Astrocyte of the spinal cord (primary cell): ENCODE measurements around the gene NXPE3.

Experiments used
- DNase-seq: peaks from one replicate; pipeline ENCODE4 v3.0.0; 2011; ENCODE audit warnings: low read depth, low spot score
- H3K4me3 ChIP-seq: 2 replicates; pipeline ENCODE4 v1.5.1; 2011; ENCODE audit warnings: low read depth, mild to moderate bottlenecking, low read length, moderate library complexity
- CTCF ChIP-seq: IDR thresholded peaks from 2 replicates; pipeline ENCODE4 v1.5.1; 2012; ENCODE audit warnings: low read depth, mild to moderate bottlenecking, low read length, inconsistent platforms
- in situ Hi-C: cut with HindIII; loops from 2 replicates; pipeline ENCODE4 v1.10.0; 2017; ENCODE audit warnings: low sequenced_read_pairs

NXPE3 gene

GRCh38 chr3:101803939-101804338 is 24.9 kb downstream of the NXPE3 start:
- no peak for TF ChIP-seq CTCF
- no peak for DNase-seq
- no peak overlapping the region for H3K4me3 ChIP-seq
- in situ Hi-C loops, result loop anchor here (10.0 kb wide), 1 partner anchor 421 kb away; no protein-coding TSS in a partner anchor

GRCh38 chr3:101806491-101806890 is 27.5 kb downstream of the NXPE3 start:
- no peak for DNase-seq
- TF ChIP-seq CTCF, result no peak
- H3K4me3 ChIP-seq, result no peak overlapping the region
- in situ Hi-C loops, result loop anchor here (10.0 kb wide), 1 partner anchor 418 kb away; no protein-coding TSS in a partner anchor

- in situ Hi-C loops, result loop anchor here (10.0 kb wide), 1 partner anchor 417 kb away; no protein-coding TSS in a partner anchor
- no peak overlapping the region for H3K4me3 ChIP-seq
- TF ChIP-seq CTCF, result no peak
- no peak for DNase-seq
These were observed 28.9 kb downstream of the NXPE3 start for GRCh38 chr3:101807888-101808287.

- peak; percentile 58 for TF ChIP-seq CTCF
- peak; percentile 51 for DNase-seq
- in situ Hi-C loops, result loop anchor here (10.0 kb wide), 1 partner anchor 415 kb away; no protein-coding TSS in a partner anchor
- no peak overlapping the region for H3K4me3 ChIP-seq
These were observed 30.4 kb downstream of the NXPE3 start for GRCh38 chr3:101809178-101810021.

- no peak overlapping the region for H3K4me3 ChIP-seq
- in situ Hi-C loops, result no loop called here
- no peak for TF ChIP-seq CTCF
- no peak for DNase-seq
These were observed 31.0 kb downstream of the NXPE3 start for GRCh38 chr3:101810022-101810418.

GRCh38 chr3:101811875-101812274 is 32.9 kb downstream of the NXPE3 start:
- DNase-seq, result no peak
- no peak for TF ChIP-seq CTCF
- in situ Hi-C loops, result no loop called here
- no peak overlapping the region for H3K4me3 ChIP-seq
